ENCODE results near the gene SPINK5.

GRCh38 chr5:148033134-148033533 lies 30.6 kb upstream of the SPINK5 start:
- no peak for TF ChIP-seq CTCF (IDR thresholded peaks at IDR 0.05; ENCODE audit: low read depth, low read length)
- TF ChIP-seq EZH2phosphoT487 (IDR thresholded peaks at IDR 0.05; ENCODE audit: low read depth) = no peak
